Activated B cell treated with CpG ODN at 0.5 μM for 24 hours (primary cell): ENCODE data around the gene EPHB2. TPM values are rescaled to one million over a fixed set of nuclear protein-coding genes. Genes with fewer than 3 reads are reported as not detected.

Source experiments
- ATAC-seq: fragments of 200-7000 bp; cut with Tn5 transposase; one replicate; pipeline ENCODE4 v1.10.0; 2021; ENCODE audit warnings: low read depth, mild to moderate bottlenecking, moderate library complexity
- CTCF ChIA-PET: fragments of 350-600 bp; sonication (Branson Sonifier 250); formaldehyde crosslinking; loops from one replicate; lab custom pipeline; 2021; ENCODE audit warnings: antibody characterized with exemption; lab: Charles Lee
- POLR2A ChIA-PET: fragments of 350-600 bp; sonication (Branson Sonifier 250); formaldehyde crosslinking; loops from one replicate; lab custom pipeline; 2021; ENCODE audit warnings: antibody characterized with exemption; lab: Charles Lee
- DNase-seq: peaks from one replicate; pipeline ENCODE4 v3.0.0; 2022
- H3K27ac Mint-ChIP-seq: one replicate; pipeline ENCODE4 v1.8.0; 2020; ENCODE audit warnings: mixed read lengths
- H3K27me3 Mint-ChIP-seq: one replicate; pipeline ENCODE4 v1.8.0; 2021; ENCODE audit warnings: mixed read lengths
- H3K36me3 Mint-ChIP-seq: one replicate; pipeline ENCODE4 v1.8.0; 2021; ENCODE audit warnings: low read depth, mixed read lengths
- H3K4me1 Mint-ChIP-seq: one replicate; pipeline ENCODE4 v1.8.0; 2021; ENCODE audit warnings: mixed read lengths
- H3K4me3 Mint-ChIP-seq: one replicate; pipeline ENCODE4 v1.8.0; 2020; ENCODE audit warnings: mild to moderate bottlenecking, mixed read lengths
- H3K9me3 Mint-ChIP-seq: one replicate; pipeline ENCODE4 v1.8.0; 2020; ENCODE audit warnings: mixed read lengths
- CTCF ChIP-seq: fragments of 200-600 bp; IDR thresholded peaks from one replicate; pipeline ENCODE4 v1.8.0; 2022; ENCODE audit warnings: antibody characterized with exemption, mild to moderate bottlenecking
- intact Hi-C: fragments of 100-400 bp; cut with micrococcal nuclease; formaldehyde crosslinking; loops from one replicate; pipeline ENCODE4 v1.15.1; 2024
- total RNA-seq: library from RNA; stranded (reverse); gene quantifications from 2 replicates; pipeline ENCODE4 v1.2.3, GENCODE V29; 2022

EPHB2 gene
- total RNA-seq, 1 donor from 2014 or later = 0.13 TPM

- intact Hi-C loops = no loop called here
- H3K27me3 Mint-ChIP-seq = peaks cover 8% of the 10 kb centered on the region
- no peak for TF ChIP-seq CTCF
- no peak overlapping the region for H3K27ac Mint-ChIP-seq
- H3K36me3 Mint-ChIP-seq = no peaks in the 10 kb centered on the region
- H3K4me1 Mint-ChIP-seq = no peaks in the 10 kb centered on the region
- H3K9me3 Mint-ChIP-seq = no peaks in the 10 kb centered on the region
- ATAC-seq (no peak), DNase-seq (no peak)
- no peak overlapping the region for H3K4me3 Mint-ChIP-seq
- ChIA-PET CTCF (no interaction called here), POLR2A (no interaction called here)
Observed at GRCh38 chr1:22826604-22827580, 116.3 kb downstream of the EPHB2 start.

DNA sequence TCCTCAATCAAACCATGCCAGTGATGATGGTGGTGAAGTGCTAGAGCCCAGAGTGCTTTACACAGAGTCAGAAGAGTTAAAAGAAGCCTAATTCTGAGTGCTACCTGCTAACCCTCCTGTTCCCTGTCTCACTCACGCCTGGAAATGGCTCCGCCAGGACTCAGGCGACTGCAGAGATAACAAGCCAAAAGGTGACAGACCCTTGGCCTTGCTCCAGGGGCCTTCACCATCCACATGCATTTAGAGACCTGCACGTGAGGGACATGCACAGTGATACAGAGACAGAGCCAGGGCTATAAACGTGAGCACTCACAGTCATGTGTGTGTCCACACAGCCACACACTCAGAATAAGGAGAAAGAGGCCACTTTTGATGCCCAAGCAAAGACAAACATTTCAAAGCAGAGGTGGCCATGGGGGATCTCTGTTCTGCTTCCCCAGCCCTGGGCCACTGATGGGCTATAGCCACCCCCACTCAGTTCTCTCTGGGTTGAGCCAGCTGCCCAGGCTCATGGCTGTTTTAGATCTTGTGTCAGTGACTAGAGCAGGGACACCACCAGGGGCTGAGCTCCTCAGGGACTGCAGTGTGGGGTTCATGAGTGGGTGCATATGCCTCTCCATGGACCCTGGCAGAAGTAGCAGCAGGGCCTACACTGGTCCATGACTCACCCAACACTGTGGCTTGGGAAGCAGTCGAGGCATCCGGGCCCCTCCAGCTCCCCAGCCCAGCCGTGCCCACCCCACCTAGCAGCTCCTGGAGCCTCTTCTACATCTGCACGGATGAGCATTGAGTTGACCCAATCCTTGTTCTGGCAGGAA is 117.2 kb downstream of the EPHB2 start:
- no peaks in the 10 kb centered on the region for H3K4me1 Mint-ChIP-seq
- H3K27ac Mint-ChIP-seq = no peak overlapping the region
- ChIA-PET CTCF (no interaction called here), POLR2A (no interaction called here)
- ATAC-seq = no peak
- intact Hi-C loops = no loop called here
- H3K4me3 Mint-ChIP-seq = no peak overlapping the region
- TF ChIP-seq CTCF = no peak
- peaks cover 8% of the 10 kb centered on the region for H3K27me3 Mint-ChIP-seq
- no peaks in the 10 kb centered on the region for H3K36me3 Mint-ChIP-seq
- no peaks in the 10 kb centered on the region for H3K9me3 Mint-ChIP-seq
- DNase-seq = no peak

DNA sequence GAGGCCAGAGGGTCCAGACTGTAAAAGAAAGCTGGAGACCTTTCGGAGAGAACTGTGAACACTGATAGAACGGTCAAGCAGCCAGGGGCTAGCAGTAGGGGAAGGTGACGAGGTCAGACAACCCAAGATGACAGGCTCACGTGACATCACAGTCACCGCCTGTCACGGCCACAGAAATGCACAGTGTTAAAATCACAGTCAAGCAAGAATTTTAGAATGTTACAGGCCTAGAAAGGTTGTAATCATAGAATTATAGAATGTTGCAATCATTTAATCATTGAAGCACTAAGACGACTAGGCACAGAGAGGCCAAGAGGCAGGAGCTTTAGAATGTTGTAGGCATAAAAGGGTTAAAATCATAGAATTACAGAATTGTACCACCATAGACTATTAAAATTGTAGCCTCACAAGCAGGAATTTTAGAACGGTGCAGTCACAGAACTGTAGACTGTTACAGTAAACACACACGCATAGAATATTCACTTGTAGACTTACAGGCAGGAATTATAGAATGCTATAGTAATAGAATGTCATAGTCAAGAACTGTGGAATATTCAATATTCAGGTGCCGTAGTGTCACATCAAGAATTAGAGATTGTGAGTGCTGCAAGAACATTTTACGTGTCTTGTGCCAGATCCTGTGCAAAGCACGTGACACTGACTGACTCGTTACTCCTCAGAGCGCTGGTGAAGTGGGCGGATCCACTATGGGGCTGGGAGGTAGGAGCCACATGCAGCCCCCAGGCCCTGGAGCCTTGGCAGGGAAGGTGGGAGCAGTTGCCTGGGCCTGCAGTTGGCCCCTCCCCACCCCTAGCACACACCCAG is 118.1 kb downstream of the EPHB2 start:
- no peak for TF ChIP-seq CTCF
- POLR2A ChIA-PET = no interaction called here

GRCh38 chr1:22829309-22829989 is 118.8 kb downstream of the EPHB2 start:
- TF ChIP-seq CTCF = no peak
- H3K4me1 Mint-ChIP-seq = no peaks in the 10 kb centered on the region
- intact Hi-C loops = no loop called here
- no peak overlapping the region for H3K4me3 Mint-ChIP-seq
- CTCF ChIA-PET = no interaction called here
- H3K27me3 Mint-ChIP-seq = peaks cover 8% of the 10 kb centered on the region
- H3K36me3 Mint-ChIP-seq = no peaks in the 10 kb centered on the region
- no peaks in the 10 kb centered on the region for H3K9me3 Mint-ChIP-seq
- no peak overlapping the region for H3K27ac Mint-ChIP-seq
- ATAC-seq = no peak
- POLR2A ChIA-PET = no interaction called here
- DNase-seq = no peak

More for the DNA sequence above, 118.1 kb downstream of the EPHB2 start:
- DNase-seq (no peak), ATAC-seq (no peak)
- CTCF ChIA-PET = no interaction called here
- H3K27ac Mint-ChIP-seq = no peak overlapping the region
- intact Hi-C loops = no loop called here
- no peaks in the 10 kb centered on the region for H3K4me1 Mint-ChIP-seq
- no peak overlapping the region for H3K4me3 Mint-ChIP-seq
- H3K36me3 Mint-ChIP-seq = no peaks in the 10 kb centered on the region
- H3K27me3 Mint-ChIP-seq = peaks cover 8% of the 10 kb centered on the region
- no peaks in the 10 kb centered on the region for H3K9me3 Mint-ChIP-seq
